ENCODE measurements around the gene SELENON.

Gene SELENON

DNA sequence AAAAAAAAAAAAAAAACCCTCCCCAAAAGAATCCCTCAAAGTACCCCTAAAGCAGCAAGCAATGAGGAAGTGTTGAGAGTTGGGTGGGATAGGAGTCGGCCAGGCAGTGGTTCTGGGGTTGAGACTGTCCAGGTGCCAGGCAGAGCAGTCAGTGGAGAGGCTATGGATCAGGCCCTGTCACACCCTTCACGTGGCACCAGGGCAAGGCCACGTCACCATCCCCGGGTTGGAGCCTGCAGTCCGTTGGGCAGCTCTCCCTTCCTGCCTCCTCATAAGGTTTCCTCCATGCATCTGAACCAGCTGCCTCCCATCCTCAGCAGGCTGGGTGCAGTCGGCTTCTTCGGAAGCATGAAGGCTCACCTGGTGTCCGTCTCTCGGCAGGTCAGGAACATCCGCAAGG lies 36.5 kb upstream of the SELENON start:
- Histone ChIP-seq H3K27ac (no peak overlapping the region), H3K4me1 (ENCODE audit: control insufficient read depth in 1 of 2, insufficient read depth in 1 of 2, low read depth in 1 of 2, low read length in 1 of 2) (no peaks in the 10 kb centered on the region), H3K27me3 (no peaks in the 10 kb centered on the region), H3K36me3 (no peaks in the 10 kb centered on the region), H3K4me3 (ENCODE audit: low read depth in 1 of 2, low read length in 1 of 2) (no peak overlapping the region), H3K9me3 (no peaks in the 10 kb centered on the region)
- TF ChIP-seq, protein P1, sequence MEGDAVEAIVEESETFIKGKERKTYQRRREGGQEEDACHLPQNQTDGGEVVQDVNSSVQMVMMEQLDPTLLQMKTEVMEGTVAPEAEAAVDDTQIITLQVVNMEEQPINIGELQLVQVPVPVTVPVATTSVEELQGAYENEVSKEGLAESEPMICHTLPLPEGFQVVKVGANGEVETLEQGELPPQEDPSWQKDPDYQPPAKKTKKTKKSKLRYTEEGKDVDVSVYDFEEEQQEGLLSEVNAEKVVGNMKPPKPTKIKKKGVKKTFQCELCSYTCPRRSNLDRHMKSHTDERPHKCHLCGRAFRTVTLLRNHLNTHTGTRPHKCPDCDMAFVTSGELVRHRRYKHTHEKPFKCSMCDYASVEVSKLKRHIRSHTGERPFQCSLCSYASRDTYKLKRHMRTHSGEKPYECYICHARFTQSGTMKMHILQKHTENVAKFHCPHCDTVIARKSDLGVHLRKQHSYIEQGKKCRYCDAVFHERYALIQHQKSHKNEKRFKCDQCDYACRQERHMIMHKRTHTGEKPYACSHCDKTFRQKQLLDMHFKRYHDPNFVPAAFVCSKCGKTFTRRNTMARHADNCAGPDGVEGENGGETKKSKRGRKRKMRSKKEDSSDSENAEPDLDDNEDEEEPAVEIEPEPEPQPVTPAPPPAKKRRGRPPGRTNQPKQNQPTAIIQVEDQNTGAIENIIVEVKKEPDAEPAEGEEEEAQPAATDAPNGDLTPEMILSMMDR (IDR thresholded peaks at IDR 0.05): no peak

DNA sequence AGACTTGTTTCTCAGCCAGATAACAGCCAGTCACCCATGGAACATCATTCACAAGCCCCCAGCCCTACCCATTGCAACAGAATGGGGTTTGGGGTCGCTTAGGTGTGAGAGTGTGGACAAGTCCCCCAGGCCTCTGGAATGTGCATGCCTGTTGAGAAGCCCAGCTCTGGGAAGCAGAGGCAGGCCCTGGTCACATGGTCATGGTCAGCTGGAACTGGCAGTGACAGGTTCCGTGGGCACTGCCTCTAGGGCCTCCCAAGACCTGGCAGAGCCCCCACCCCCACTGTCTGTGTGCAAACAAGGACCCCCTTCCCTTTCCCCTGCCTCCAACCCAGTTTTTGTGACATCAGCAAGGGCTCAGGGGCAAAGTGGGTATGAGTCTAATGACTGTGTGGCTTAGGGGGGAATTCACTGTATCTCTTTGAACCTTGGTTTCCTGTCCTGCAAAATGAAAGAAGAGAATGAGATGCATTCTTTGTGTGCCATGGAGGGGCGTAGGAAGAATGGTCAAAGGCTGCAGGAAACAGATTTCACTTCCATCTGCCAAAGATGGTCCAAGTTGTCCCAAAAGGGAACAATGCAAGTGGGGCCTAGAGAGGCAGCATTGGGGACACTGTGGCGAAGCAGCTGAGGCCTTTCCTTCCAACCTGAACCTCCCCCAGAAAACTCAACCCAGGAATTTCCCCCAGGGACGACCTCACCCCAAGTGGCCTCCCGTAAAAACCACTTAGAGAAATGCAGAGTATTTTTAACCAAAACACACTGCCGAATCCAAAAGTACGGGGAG lies 34.7 kb upstream of the SELENON start:
- Histone ChIP-seq H3K36me3 (no peaks in the 10 kb centered on the region), H3K9me3 (no peaks in the 10 kb centered on the region), H3K4me1 (ENCODE audit: control insufficient read depth in 1 of 2, insufficient read depth in 1 of 2, low read depth in 1 of 2, low read length in 1 of 2) (no peaks in the 10 kb centered on the region), H3K4me3 (ENCODE audit: low read depth in 1 of 2, low read length in 1 of 2) (no peak overlapping the region), H3K27ac (no peak overlapping the region), H3K27me3 (peaks cover 7% of the 10 kb centered on the region)
- TF ChIP-seq, protein P1 (IDR thresholded peaks at IDR 0.05): no peak

DNA sequence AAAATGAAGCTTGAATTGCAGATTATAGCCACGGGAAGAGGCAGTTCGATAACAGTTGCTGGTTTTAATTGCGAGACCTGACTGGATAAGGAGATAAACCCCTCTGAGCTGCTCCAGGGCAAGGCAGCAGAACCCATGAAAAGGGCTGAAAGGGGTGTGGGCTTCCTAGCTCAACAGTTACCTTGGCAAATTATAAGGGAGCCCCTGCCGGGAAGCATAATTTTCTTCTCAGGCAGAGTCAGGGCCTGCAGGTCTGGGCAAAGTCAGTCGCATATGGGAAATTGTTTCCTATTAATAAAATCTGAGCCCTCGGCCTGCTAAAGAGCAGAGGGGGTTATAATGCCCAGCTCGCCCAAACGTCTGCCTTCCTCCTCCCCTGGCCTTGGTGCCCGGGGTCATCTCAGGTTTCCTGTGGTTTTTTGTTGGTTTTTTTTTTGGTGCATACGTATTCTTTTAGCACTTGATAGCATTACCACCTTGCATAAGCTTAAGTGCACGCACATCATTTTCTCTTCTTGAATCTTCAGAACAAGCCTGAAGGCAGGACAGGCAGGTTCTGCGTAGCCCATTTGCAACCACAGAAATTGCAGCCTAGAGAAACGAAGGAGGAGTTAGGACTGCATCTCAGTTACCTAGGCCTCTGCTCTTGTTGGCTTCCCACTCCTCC lies 33.9 kb upstream of the SELENON start:
- H3K36me3 ChIP-seq: no peaks in the 10 kb centered on the region
- no peak overlapping the region for H3K27ac ChIP-seq
- H3K4me3 ChIP-seq (ENCODE audit: low read depth in 1 of 2, low read length in 1 of 2): no peak overlapping the region
- peaks cover 14% of the 10 kb centered on the region for H3K27me3 ChIP-seq
- H3K4me1 ChIP-seq (ENCODE audit: control insufficient read depth in 1 of 2, insufficient read depth in 1 of 2, low read depth in 1 of 2, low read length in 1 of 2): no peaks in the 10 kb centered on the region
- H3K9me3 ChIP-seq: no peaks in the 10 kb centered on the region
- TF ChIP-seq, protein P1 (IDR thresholded peaks at IDR 0.05): no peak

DNA sequence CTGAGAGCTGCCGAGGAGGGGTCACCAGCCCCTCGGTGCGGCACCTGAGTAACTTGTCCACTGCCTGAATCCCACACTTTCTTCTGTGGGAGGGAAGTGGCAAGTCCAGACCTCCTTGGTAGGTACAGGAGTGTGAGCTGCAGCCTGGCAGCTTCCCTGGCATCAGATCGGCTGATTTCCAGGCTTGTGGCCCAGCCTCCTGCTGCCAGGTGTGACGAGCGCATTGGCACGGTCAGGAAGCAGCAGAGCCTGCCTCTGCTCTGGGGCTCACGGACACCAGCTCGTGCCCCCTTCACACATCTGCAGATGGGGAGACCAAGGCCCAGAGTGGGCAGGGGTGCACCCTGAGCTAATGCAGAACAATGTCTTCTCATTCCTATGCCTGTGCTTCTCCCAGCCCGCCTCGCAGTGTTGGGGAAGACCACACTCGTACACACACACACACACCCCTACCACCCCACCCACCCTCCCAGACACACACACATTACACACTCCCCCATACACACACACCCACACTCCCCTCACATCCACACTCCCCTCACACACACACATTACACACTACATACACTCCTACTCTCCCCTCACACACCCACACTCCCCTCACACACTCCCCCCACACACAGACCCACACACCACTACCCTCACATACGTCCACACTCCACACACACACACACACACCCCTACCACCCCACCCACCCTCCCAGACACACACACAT lies 33.1 kb upstream of the SELENON start:
- Histone ChIP-seq H3K27ac (no peak overlapping the region), H3K36me3 (no peaks in the 10 kb centered on the region), H3K4me3 (ENCODE audit: low read depth in 1 of 2, low read length in 1 of 2) (no peak overlapping the region), H3K4me1 (ENCODE audit: control insufficient read depth in 1 of 2, insufficient read depth in 1 of 2, low read depth in 1 of 2, low read length in 1 of 2) (no peaks in the 10 kb centered on the region), H3K27me3 (peaks cover 22% of the 10 kb centered on the region), H3K9me3 (no peaks in the 10 kb centered on the region)
- TF ChIP-seq, protein P1 (IDR thresholded peaks at IDR 0.05): no peak

DNA sequence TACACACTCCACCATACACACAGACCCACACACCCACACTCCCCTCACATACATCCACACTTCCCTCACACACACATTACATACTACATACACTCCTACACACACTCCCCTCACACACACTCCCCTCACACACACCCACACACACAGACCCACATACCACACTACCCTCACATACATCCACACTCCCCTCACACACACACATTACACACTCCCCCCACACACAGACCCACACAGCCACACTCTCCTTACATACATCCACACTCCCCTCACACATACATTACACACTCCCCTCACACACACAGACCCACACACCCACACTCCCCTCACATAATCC lies 32.6 kb upstream of the SELENON start:
- no peaks in the 10 kb centered on the region for H3K4me1 ChIP-seq (ENCODE audit: control insufficient read depth in 1 of 2, insufficient read depth in 1 of 2, low read depth in 1 of 2, low read length in 1 of 2)

More for the DNA sequence above, 32.6 kb upstream of the SELENON start:
- Histone ChIP-seq H3K27ac (no peak overlapping the region), H3K36me3 (no peaks in the 10 kb centered on the region), H3K4me3 (ENCODE audit: low read depth in 1 of 2, low read length in 1 of 2) (no peak overlapping the region), H3K9me3 (no peaks in the 10 kb centered on the region), H3K27me3 (peaks cover 27% of the 10 kb centered on the region)
- TF ChIP-seq, protein P1 (IDR thresholded peaks at IDR 0.05): no peak
